ENCODE results near the gene GOLT1A. TPM values are rescaled to one million over a fixed set of nuclear protein-coding genes. Genes with fewer than 3 reads are reported as not detected.

Gene GOLT1A
- polyA plus RNA-seq, 3 donors = not detected

- Histone ChIP-seq H3K79me2 (ENCODE audit: insufficient read depth, low read length) (no peaks in the 10 kb centered on the region), H3K36me3 (replicated peaks in 1 of 2; ENCODE audit: control insufficient read depth in 1 of 2, insufficient read depth in 2 of 2, low read length in 2 of 2) (no peaks in the 10 kb centered on the region), H3K4me3 (replicated peaks in 1 of 3; ENCODE audit: low read depth in 2 of 3, low read length in 3 of 3) (no peak overlapping the region), H3K4me2 (replicated peaks; ENCODE audit: extremely low read depth, low read length, poor library complexity, severe bottlenecking) (no peak overlapping the region), H2AFZ (ENCODE audit: insufficient read depth, low read depth, low read length, poor library complexity, severe bottlenecking) (no peak overlapping the region), H3K9ac (ENCODE audit: insufficient read depth, low read length, poor library complexity, severe bottlenecking) (no peak overlapping the region), H3K4me1 (ENCODE audit: control insufficient read depth in 1 of 2, insufficient read depth in 2 of 2, low read length in 2 of 2) (peaks cover 3 to 4% of the 10 kb centered on the region in 2 donors), H4K20me1 (ENCODE audit: insufficient read depth, low read length) (no peaks in the 10 kb centered on the region), H3K27ac (ENCODE audit: low read depth in 1 of 2, low read length in 2 of 2) (no peak overlapping the region), H3K9me3 (replicated peaks in 1 of 2; ENCODE audit: control insufficient read depth in 1 of 2, insufficient read depth in 1 of 2, low read length in 2 of 2) (no peaks in the 10 kb centered on the region), H3K27me3 (ENCODE audit: control insufficient read depth in 2 of 2, insufficient read depth in 2 of 2, low read length in 2 of 2) (no peaks in the 10 kb centered on the region)
- Mint-ChIP-seq H3K36me3 (no peaks in the 10 kb centered on the region), H3K27ac (no peak overlapping the region), H3K4me1 (peaks cover 3% of the 10 kb centered on the region), H3K27me3 (ENCODE audit: low read depth in 3 of 3) (no peaks in the 10 kb centered on the region), H3K9me3 (no peaks in the 10 kb centered on the region), H3K4me3 (no peak overlapping the region)
- 80% methylated on average over 1 of the region's 3 CpGs for WGBS (ENCODE audit: insufficient coverage)
- DNase-seq = no peak
- intact Hi-C loops (cut with micrococcal nuclease) = no loop called here
- TF ChIP-seq CTCF (IDR thresholded peaks at IDR 0.05) = no peak
These were observed 35.2 kb upstream of the GOLT1A start for GRCh38 chr1:204248954-204249353.

GRCh38 chr1:204246876-204247275 lies 33.1 kb upstream of the GOLT1A start:
- Histone ChIP-seq H3K9ac (ENCODE audit: insufficient read depth, low read length, poor library complexity, severe bottlenecking) (no peak overlapping the region), H3K36me3 (replicated peaks in 1 of 2; ENCODE audit: control insufficient read depth in 1 of 2, insufficient read depth in 2 of 2, low read length in 2 of 2) (no peaks in the 10 kb centered on the region), H3K4me2 (replicated peaks; ENCODE audit: extremely low read depth, low read length, poor library complexity, severe bottlenecking) (no peak overlapping the region), H2AFZ (ENCODE audit: insufficient read depth, low read depth, low read length, poor library complexity, severe bottlenecking) (no peak overlapping the region), H3K4me3 (replicated peaks in 1 of 3; ENCODE audit: low read depth in 2 of 3, low read length in 3 of 3) (no peak overlapping the region), H3K4me1 (ENCODE audit: control insufficient read depth in 1 of 2, insufficient read depth in 2 of 2, low read length in 2 of 2) (no peaks in the 10 kb centered on the region), H4K20me1 (ENCODE audit: insufficient read depth, low read length) (no peaks in the 10 kb centered on the region), H3K27ac (ENCODE audit: low read depth in 1 of 2, low read length in 2 of 2) (no peak overlapping the region), H3K9me3 (replicated peaks in 1 of 2; ENCODE audit: control insufficient read depth in 1 of 2, insufficient read depth in 1 of 2, low read length in 2 of 2) (no peaks in the 10 kb centered on the region), H3K79me2 (ENCODE audit: insufficient read depth, low read length) (no peaks in the 10 kb centered on the region), H3K27me3 (ENCODE audit: control insufficient read depth in 2 of 2, insufficient read depth in 2 of 2, low read length in 2 of 2) (no peaks in the 10 kb centered on the region)
- Mint-ChIP-seq H3K9me3 (no peaks in the 10 kb centered on the region), H3K27ac (no peak overlapping the region), H3K4me1 (no peaks in the 10 kb centered on the region), H3K27me3 (ENCODE audit: low read depth in 3 of 3) (peaks cover 0 to 1% (median 0%) of the 10 kb centered on the region in 3 donors), H3K36me3 (no peaks in the 10 kb centered on the region), H3K4me3 (no peak overlapping the region)
- intact Hi-C loops (cut with micrococcal nuclease) = no loop called here
- no peak for TF ChIP-seq CTCF (IDR thresholded peaks at IDR 0.05)
- DNase-seq = no peak
- WGBS (ENCODE audit: insufficient coverage) = 100% methylated on average over 2 of the region's 4 CpGs
